GM12865 (cell line): Measurements from ENCODE around the gene PTPN13.

Experiments used
- DNase-seq: peaks from one replicate; pipeline ENCODE4 v3.0.0; 2010; ENCODE audit warnings: low read depth
- H3K4me3 ChIP-seq: 2 replicates; pipeline ENCODE4 v1.5.1; 2011; ENCODE audit warnings: mild to moderate bottlenecking, low read depth, low read length, control low read depth
- CTCF ChIP-seq: IDR thresholded peaks from 2 replicates; pipeline ENCODE4 v1.5.1; 2011; ENCODE audit warnings: low read length, control low read depth, low read depth, inconsistent platforms; ENCODE audit not compliant: insufficient read depth; ENCODE audit errors: missing control alignments

Gene PTPN13

DNA sequence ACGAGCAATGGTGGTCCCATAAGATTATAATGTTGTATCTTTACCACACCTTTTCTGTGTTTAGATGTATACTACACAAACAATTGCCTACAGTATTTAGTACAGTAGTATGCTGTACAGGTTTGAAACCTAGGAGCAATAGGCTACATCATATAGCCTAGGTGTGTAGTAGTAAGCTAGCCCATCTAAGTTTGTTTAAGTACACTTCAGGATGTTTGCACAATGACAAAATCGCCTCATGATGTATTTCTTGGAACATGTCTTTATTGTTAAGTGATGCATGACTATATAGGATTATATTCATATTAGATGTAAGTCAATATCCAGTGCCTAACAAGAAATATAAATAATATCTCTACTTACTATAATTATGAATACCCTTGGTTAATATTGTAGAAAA lies 150.5 kb downstream of the PTPN13 start:
- no peak overlapping the region for H3K4me3 ChIP-seq
- DNase-seq: no peak
- TF ChIP-seq CTCF: no peak

- no peak overlapping the region for H3K4me3 ChIP-seq
- TF ChIP-seq CTCF: no peak
- no peak for DNase-seq
These were observed 155.0 kb downstream of the PTPN13 start for GRCh38 chr4:86749121-86749520.

GRCh38 chr4:86755388-86755787 lies 161.3 kb downstream of the PTPN13 start:
- peak; percentile 19 for DNase-seq
- no peak overlapping the region for H3K4me3 ChIP-seq
- no peak for TF ChIP-seq CTCF

DNA sequence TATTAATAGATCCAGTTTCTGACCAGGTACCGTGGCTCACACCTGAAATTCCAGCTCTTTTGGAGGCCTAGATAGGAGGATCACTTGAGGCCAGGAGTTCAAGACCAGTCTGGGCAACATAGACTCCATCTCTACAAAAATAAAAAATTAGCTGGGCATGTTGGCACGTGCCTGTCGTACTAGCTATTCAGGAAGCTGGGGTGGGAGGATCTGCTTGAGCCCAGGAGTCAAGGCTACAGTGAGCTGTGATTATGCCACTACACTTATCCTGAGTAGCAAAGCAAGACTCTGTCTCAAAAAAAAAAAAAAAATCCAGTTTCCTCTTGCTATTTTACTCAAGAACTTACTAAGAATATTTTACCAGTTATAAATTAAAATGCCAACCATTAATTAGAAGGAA lies 163.4 kb downstream of the PTPN13 start:
- no peak for TF ChIP-seq CTCF
- DNase-seq: no peak
- no peak overlapping the region for H3K4me3 ChIP-seq

GRCh38 chr4:86759298-86759697 lies 165.2 kb downstream of the PTPN13 start:
- no peak for TF ChIP-seq CTCF
- no peak for DNase-seq
- H3K4me3 ChIP-seq: no peak overlapping the region

DNA sequence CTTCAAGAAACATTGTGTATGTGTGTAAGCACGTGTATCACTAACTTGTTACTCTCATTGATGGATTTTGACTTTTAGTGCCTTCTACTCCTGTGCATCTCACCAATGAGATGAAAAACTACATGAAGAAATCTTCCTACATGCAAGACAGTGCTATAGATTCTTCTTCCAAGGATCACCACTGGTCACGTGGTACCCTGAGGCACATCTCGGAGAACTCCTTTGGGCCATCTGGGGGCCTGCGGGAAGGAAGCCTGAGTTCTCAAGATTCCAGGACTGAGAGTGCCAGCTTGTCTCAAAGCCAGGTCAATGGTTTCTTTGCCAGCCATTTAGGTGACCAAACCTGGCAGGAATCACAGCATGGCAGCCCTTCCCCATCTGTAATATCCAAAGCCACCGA lies 168.5 kb downstream of the PTPN13 start:
- no peak for DNase-seq
- no peak for TF ChIP-seq CTCF
- no peak overlapping the region for H3K4me3 ChIP-seq

DNA sequence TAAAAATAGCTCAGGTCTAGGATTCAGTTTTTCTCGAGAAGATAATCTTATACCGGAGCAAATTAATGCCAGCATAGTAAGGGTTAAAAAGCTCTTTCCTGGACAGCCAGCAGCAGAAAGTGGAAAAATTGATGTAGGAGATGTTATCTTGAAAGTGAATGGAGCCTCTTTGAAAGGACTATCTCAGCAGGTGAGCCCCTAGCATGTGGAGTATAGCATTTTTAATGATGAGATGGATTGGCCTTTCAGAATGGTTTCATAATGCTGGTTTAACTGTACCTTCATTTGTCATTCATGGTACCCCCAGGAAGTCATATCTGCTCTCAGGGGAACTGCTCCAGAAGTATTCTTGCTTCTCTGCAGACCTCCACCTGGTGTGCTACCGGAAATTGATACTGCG lies 175.7 kb downstream of the PTPN13 start:
- no peak overlapping the region for H3K4me3 ChIP-seq
- DNase-seq: no peak
- no peak for TF ChIP-seq CTCF
